Muscle of leg (tissue), 11 donors: ENCODE data around the gene TBC1D5. TPM values are rescaled to one million over a fixed set of nuclear protein-coding genes. Genes with fewer than 3 reads are reported as not detected.

Source experiments
- DNase-seq: peaks from one replicate; pipeline ENCODE4 v3.0.0; 2013
- H3K27ac ChIP-seq: one replicate; pipeline ENCODE4 v1.5.1; 2013; ENCODE audit warnings: mild to moderate bottlenecking, low read length, control low read depth
- H3K27me3 ChIP-seq: one replicate; pipeline ENCODE4 v1.6.1; 2013; ENCODE audit warnings: low read length; ENCODE audit not compliant: control insufficient read depth, insufficient read depth
- H3K36me3 ChIP-seq: one replicate; pipeline ENCODE4 v1.6.1; 2013; ENCODE audit warnings: low read length; ENCODE audit not compliant: control insufficient read depth, insufficient read depth
- H3K4me1 ChIP-seq: one replicate; pipeline ENCODE4 v1.6.1; 2013; ENCODE audit warnings: low read length; ENCODE audit not compliant: control insufficient read depth, insufficient read depth
- H3K4me3 ChIP-seq: one replicate; pipeline ENCODE4 v1.5.1; 2013; ENCODE audit warnings: low read length, control low read depth
- H3K9me3 ChIP-seq: replicated peaks from 2 replicates; pipeline ENCODE4 v1.6.1; 2013; ENCODE audit warnings: low read depth, low read length; ENCODE audit not compliant: control insufficient read depth
- WGBS: methylation state at CpG from one replicate; pipeline ENCODE4 v1.1.5; 2013; ENCODE audit warnings: missing lambda C conversion rate; ENCODE audit not compliant: insufficient coverage; 5-methylcytosine and 5-hydroxymethylcytosine counted together
- polyA plus RNA-seq, 8 donors: library from polyadenylated mRNA; unstranded; fragments of 120-200 nt; gene quantifications; one replicate each; pipeline versions ENCODE4 v1.2.1 to v1.2.3, GENCODE V29; 2013; ENCODE audit warnings: inconsistent platforms in 1 of 8, low replicate concordance in 1 of 8; ENCODE audit not compliant: insufficient read length in 8 of 8, insufficient read depth in 1 of 8
- total RNA-seq: library from RNA; stranded (reverse); fragments of 120-200 nt; gene quantifications from one replicate; pipeline ENCODE4 v1.2.4, GENCODE V29; 2013

The TBC1D5 gene
- total and polyA plus RNA-seq, 9 donors = 19.0 to 58.7 (median 32.6) TPM

DNA sequence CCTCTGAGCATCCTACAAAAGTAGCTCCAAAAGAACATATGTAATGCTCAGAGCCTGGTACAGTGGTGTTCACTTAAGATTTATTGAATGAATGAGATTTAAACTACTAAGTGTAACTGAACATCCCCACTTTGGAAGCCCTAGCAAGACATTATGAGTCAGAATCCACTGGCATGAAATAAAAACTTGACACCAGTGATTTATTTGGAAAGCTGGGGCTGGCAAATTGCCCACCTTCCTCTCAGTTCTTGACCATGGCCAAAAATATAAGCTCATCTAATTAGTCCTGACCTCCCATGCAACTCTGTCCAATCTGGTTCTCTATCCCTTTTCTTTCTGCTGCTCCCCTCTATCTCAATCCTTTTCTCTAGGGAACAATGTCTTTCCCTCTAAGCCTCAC, 439.7 kb downstream of the TBC1D5 start:
- Histone ChIP-seq H3K36me3 (no peaks in the 10 kb centered on the region), H3K4me1 (no peaks in the 10 kb centered on the region), H3K4me3 (no peak overlapping the region), H3K27ac (no peak overlapping the region), H3K27me3 (no peaks in the 10 kb centered on the region), H3K9me3 (no peaks in the 10 kb centered on the region)
- peak; percentile 10 for DNase-seq

DNA sequence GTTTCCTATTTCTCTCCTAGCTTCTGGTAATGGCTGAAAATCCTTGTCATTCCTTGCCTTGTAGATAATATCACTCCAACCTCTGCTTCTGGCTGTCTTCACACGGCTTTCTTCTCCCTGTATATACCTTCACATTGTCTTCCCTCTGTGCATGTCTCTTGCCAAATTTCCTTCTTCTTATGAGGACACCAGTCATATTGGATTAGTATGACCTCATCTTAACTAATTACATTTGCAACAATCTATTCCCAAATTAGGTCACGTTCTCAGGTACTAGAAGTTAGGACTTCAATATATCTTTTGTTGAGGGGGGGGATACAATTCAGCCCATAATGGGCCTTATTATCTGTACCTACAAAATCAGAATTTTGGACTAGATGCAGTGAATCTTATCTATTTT, 440.3 kb downstream of the TBC1D5 start:
- 60% methylated on average over 1 of the region's 2 CpGs for WGBS
- no peak overlapping the region for H3K4me3 ChIP-seq

DNA sequence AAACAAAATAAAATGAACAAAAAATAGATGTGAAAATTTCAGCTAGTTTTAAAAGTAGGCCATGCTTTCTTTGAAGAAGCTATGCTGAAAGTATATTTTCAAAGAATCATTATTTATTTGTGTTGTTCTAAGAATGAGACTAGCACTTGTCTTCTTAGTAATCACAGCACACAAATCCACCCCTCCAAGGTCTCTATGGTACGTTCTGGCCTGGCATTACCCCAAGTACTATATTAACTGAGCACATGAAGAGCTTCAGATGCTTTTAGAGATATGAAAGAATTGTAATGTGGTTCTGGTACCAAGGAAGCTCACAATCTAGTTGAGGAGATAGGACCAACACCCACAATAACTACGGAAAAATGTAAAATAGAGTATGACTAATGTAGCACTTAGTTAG, 441.2 kb downstream of the TBC1D5 start:
- Histone ChIP-seq H3K27ac (no peak overlapping the region), H3K36me3 (no peaks in the 10 kb centered on the region), H3K9me3 (no peaks in the 10 kb centered on the region), H3K4me1 (no peaks in the 10 kb centered on the region), H3K4me3 (no peak overlapping the region), H3K27me3 (no peaks in the 10 kb centered on the region)
- peak; percentile 23 for DNase-seq
- WGBS = no CpG with 5 or more reads among the region's 2 CpGs

More for the DNA sequence above, 440.3 kb downstream of the TBC1D5 start:
- DNase-seq = no peak
- Histone ChIP-seq H3K27me3 (no peaks in the 10 kb centered on the region), H3K4me1 (no peaks in the 10 kb centered on the region), H3K9me3 (no peaks in the 10 kb centered on the region), H3K36me3 (no peaks in the 10 kb centered on the region), H3K27ac (no peak overlapping the region)

DNA sequence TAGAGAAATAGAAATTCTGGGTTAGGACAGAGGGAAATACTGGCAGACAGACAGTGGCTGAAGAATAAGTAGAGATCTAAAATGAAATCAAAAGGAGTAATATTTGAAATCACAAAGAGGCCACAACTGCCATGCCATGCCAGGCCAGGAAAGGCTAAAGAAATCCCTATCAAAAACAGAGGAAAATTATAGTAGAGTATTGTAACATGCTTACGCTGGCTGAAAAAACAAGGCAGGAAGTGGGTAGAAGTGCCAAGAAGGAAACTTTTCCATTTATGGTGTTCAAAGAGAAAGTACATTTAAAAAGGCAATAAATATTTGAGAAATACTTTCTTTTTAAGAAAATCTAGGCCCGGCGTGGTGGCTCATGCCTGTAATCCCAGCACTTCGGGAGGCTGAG, 442.0 kb downstream of the TBC1D5 start:
- Histone ChIP-seq H3K4me3 (no peak overlapping the region), H3K36me3 (no peaks in the 10 kb centered on the region), H3K4me1 (no peaks in the 10 kb centered on the region), H3K27me3 (no peaks in the 10 kb centered on the region), H3K9me3 (no peaks in the 10 kb centered on the region), H3K27ac (no peak overlapping the region)
- no peak for DNase-seq
- WGBS = no CpG with 5 or more reads among the region's 4 CpGs

DNA sequence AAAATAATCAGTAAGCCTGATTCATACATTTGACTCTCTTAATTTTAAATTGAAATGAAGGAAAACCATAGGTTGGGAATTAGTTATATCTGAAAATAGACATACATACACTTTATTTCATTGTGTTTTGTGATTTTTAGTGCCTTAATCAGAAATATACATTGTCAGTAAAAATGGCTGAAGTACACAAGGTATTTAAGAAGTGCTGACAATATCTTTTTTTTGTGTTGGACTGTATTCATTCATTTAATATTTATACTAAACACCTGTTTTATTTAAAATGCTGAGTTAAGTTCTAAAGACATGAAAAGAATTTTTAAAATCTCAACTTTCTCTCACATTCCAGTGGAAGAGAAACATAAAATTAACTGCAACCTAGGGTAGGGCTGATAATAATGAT, 444.4 kb downstream of the TBC1D5 start:
- H3K36me3 ChIP-seq = no peaks in the 10 kb centered on the region
- H3K9me3 ChIP-seq = no peaks in the 10 kb centered on the region
- no peak overlapping the region for H3K27ac ChIP-seq
- no peak overlapping the region for H3K4me3 ChIP-seq
- no peaks in the 10 kb centered on the region for H3K4me1 ChIP-seq
- H3K27me3 ChIP-seq = no peaks in the 10 kb centered on the region
- DNase-seq = no peak

DNA sequence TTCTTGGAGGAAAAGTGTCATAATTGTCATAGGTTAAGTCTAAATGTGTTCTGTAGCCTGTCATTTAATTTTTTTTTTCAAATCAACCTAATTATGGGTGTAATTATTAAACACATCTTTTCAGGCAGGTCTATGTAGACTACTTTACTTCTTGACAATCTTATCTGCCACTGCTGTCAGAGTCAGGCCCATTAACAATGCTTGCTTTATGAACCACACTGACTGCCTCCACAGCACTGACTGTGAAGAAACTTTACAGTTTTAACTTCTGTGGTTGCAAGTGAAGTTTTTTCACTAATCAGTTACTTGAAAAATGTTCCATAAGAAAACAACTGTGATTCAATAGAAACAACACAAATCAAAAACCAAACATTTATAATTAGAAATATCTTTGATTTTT, 449.9 kb downstream of the TBC1D5 start:
- H3K27ac ChIP-seq = no peak overlapping the region
- no peaks in the 10 kb centered on the region for H3K9me3 ChIP-seq
- H3K27me3 ChIP-seq = no peaks in the 10 kb centered on the region
- no peak for DNase-seq
- H3K4me1 ChIP-seq = no peaks in the 10 kb centered on the region
- no peak overlapping the region for H3K4me3 ChIP-seq
- peaks cover 6% of the 10 kb centered on the region for H3K36me3 ChIP-seq

DNA sequence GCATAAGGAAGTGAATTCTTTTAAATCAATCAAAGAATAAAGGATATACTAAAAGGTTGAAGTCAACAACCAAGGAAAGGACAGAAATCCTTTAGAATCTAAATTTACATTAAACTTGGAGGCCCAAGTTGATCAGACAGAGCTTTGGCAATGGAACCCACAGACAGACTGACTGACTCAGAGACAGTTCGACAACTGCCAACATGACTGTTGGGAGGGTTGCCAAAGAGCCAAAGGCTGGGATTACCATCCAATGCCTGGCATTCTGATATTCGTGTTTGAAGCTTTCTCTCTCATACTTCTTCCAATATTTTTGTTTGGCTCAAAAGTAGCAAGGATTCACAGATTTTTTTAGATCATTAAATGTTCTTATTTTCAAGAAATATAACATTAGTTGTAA, 451.5 kb downstream of the TBC1D5 start:
- WGBS = 83% methylated on average over 1 of the region's 2 CpGs
- no peak for DNase-seq

DNA sequence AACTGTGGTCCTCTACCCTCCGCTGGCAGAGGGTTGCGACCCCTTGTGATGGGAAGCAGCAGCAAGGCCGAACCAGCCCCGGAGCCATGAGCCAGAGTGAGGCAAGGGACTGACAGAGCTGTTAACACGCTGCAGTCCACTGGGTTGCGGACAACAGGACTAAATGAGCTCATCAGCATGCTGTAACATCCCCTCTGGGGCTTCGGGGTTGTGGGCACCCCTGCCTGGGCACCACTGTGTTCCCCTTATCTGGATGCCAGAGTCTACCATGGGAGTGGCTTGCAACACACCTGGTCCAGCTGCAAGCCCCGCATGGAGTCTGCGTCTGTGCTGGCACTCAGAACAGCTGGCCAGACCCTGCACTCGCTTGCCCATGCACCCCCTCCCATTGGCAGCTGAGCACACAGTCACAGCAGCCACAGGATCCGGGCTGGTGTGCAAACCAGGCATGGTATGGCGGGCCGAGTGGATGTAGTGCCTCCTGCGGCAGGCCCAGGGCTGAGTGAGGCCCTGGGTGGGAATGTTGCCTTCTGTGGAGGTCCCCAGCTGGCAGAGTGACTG, 453.5 kb downstream of the TBC1D5 start:
- H3K4me1 ChIP-seq = no peaks in the 10 kb centered on the region
- H3K36me3 ChIP-seq = peaks cover 6% of the 10 kb centered on the region
- no peaks in the 10 kb centered on the region for H3K27me3 ChIP-seq
- DNase-seq = no peak
- H3K9me3 ChIP-seq = no peaks in the 10 kb centered on the region
- 94% methylated on average over 12 of the region's 14 CpGs for WGBS
- H3K4me3 ChIP-seq = no peak overlapping the region
- H3K27ac ChIP-seq = no peak overlapping the region

More for the DNA sequence above, 451.5 kb downstream of the TBC1D5 start:
- H3K4me1 ChIP-seq = no peaks in the 10 kb centered on the region
- H3K4me3 ChIP-seq = no peak overlapping the region
- no peak overlapping the region for H3K27ac ChIP-seq
- H3K36me3 ChIP-seq = peaks cover 6% of the 10 kb centered on the region
- no peaks in the 10 kb centered on the region for H3K9me3 ChIP-seq
- no peaks in the 10 kb centered on the region for H3K27me3 ChIP-seq

DNA sequence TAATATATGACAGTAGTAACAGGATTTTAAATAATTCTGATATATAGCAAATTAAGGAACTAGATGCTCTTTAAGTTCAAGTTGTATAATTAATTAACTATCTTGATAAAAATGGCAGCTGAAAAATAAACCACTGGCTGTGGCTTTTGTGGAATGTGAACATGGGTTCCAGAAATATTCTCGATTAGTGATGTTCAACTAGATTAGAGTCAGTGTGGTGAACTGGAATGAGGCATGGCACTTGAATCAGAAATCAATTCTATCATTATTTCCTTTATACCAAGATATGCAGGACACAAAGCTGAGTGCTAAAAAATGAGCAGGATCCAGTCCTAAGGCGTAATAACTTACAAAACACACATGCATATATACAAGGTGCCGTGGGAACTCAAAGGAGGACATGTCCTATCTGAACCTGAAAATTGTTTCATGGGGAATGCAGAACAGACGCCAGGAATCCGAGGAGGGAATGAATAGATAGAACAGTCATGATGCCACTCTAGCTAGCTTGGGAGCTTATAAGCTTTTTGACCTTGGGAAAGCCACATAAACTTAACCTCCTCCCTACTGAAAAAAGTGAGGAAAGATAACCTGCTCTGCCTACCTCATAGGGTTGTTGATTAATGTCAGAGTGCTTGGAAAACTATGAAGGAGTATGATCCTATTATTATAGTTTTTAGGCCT, 455.3 kb downstream of the TBC1D5 start:
- Histone ChIP-seq H3K9me3 (no peaks in the 10 kb centered on the region), H3K4me1 (no peaks in the 10 kb centered on the region), H3K36me3 (peaks cover 6% of the 10 kb centered on the region), H3K27me3 (no peaks in the 10 kb centered on the region), H3K4me3 (no peak overlapping the region), H3K27ac (no peak overlapping the region)
- WGBS = 100% methylated on average over 2 of the region's 5 CpGs
- no peak for DNase-seq

DNA sequence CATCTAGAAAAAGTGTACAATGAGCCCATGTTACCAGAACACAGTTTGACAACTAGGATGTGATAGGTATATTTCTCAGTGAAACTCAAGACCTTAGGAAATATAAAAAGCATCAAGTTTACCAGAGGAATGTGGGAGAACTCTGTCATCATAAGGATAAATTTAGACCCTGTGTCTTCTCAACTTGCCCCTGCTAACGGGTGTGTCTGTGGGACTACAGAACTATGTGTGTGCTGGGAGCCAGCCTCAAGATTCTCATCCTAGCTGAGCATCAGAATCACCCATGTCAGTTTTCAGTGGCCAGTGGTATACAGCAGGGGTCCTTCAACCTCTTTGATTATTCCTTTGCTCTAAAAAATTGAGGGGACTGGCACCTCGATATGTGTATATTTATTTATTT, 464.4 kb downstream of the TBC1D5 start:
- Histone ChIP-seq H3K4me3 (no peak overlapping the region), H3K4me1 (no peaks in the 10 kb centered on the region), H3K9me3 (no peaks in the 10 kb centered on the region), H3K27me3 (no peaks in the 10 kb centered on the region), H3K27ac (no peak overlapping the region), H3K36me3 (no peaks in the 10 kb centered on the region)
- no CpG with 5 or more reads among the region's 2 CpGs for WGBS
- no peak for DNase-seq

DNA sequence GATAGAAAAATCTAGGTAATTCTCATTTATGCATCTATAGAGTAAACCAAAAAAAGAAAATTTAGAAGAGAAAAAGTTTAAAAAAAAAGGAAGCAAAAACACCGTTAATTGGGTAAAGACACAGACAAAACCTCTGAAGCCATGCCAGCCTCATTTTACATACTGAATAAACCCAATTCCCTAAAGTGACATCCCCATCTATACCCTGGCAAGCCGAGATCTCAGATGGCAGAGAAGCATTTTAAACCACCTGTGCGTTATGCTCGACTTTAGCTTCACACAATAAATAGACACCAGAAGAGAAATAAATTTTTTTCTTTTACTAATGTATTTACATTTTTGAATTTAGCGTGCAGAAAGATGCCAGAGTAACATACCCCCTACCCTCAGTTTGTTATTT, 475.6 kb downstream of the TBC1D5 start:
- no peaks in the 10 kb centered on the region for H3K4me1 ChIP-seq
- H3K4me3 ChIP-seq = no peak overlapping the region
- H3K27me3 ChIP-seq = no peaks in the 10 kb centered on the region
- H3K27ac ChIP-seq = no peak overlapping the region
- no peaks in the 10 kb centered on the region for H3K36me3 ChIP-seq
- DNase-seq = no peak
- no peaks in the 10 kb centered on the region for H3K9me3 ChIP-seq
- WGBS = 100% methylated on average over 1 of the region's 5 CpGs
